T-helper 2 cell treated with Interferon-gamma antibody and Interleukin-4, amounts not matched to agents 5 μg/mL and 100 μg/mL, for 36 hours (primary cell): Measurements from ENCODE around the gene SAPCD2.

ENCODE experiments used
- DNase-seq: peaks from one replicate; pipeline ENCODE4 v3.0.0; 2021; ENCODE audit warnings: low spot score
- H3K27ac Mint-ChIP-seq: one replicate; pipeline ENCODE4 v1.8.0; 2021; ENCODE audit warnings: mild to moderate bottlenecking, mixed read lengths
- H3K27me3 Mint-ChIP-seq: one replicate; pipeline ENCODE4 v1.8.0; 2021; ENCODE audit warnings: low read depth, mixed read lengths
- H3K36me3 Mint-ChIP-seq: one replicate; pipeline ENCODE4 v1.8.0; 2021; ENCODE audit warnings: low read depth, mixed read lengths
- H3K4me1 Mint-ChIP-seq: one replicate; pipeline ENCODE4 v1.8.0; 2021; ENCODE audit warnings: low read depth, mixed read lengths
- H3K4me3 Mint-ChIP-seq: one replicate; pipeline ENCODE4 v1.8.0; 2022; ENCODE audit warnings: mild to moderate bottlenecking, moderate library complexity, mixed read lengths
- H3K9me3 Mint-ChIP-seq: one replicate; pipeline ENCODE4 v1.8.0; 2021; ENCODE audit warnings: mixed read lengths

SAPCD2 gene

GRCh38 chr9:137096785-137097546 lies 26.6 kb upstream of the SAPCD2 start:
- peak overlapping the region; percentile 82 for H3K4me3 Mint-ChIP-seq
- peaks cover 12% of the 10 kb centered on the region for H3K4me1 Mint-ChIP-seq
- H3K27ac Mint-ChIP-seq = peak overlapping the region; percentile 97
- no peaks in the 10 kb centered on the region for H3K9me3 Mint-ChIP-seq
- peaks cover 34% of the 10 kb centered on the region for H3K36me3 Mint-ChIP-seq
- H3K27me3 Mint-ChIP-seq = no peaks in the 10 kb centered on the region
- DNase-seq = no peak

GRCh38 chr9:137095664-137096517 lies 25.5 kb upstream of the SAPCD2 start:
- peak overlapping the region; percentile 82 for H3K4me3 Mint-ChIP-seq
- H3K4me1 Mint-ChIP-seq = peaks cover 12% of the 10 kb centered on the region
- peak overlapping the region; percentile 97 for H3K27ac Mint-ChIP-seq
- no peaks in the 10 kb centered on the region for H3K9me3 Mint-ChIP-seq
- peak; percentile 87 for DNase-seq
- peaks cover 34% of the 10 kb centered on the region for H3K36me3 Mint-ChIP-seq
- no peaks in the 10 kb centered on the region for H3K27me3 Mint-ChIP-seq

GRCh38 chr9:137089232-137089947 lies 19.0 kb upstream of the SAPCD2 start:
- no peak for DNase-seq
- Mint-ChIP-seq H3K9me3 (no peaks in the 10 kb centered on the region), H3K36me3 (peaks cover 20% of the 10 kb centered on the region), H3K4me3 (no peak overlapping the region), H3K27me3 (no peaks in the 10 kb centered on the region), H3K4me1 (peaks cover 26% of the 10 kb centered on the region), H3K27ac (peak overlapping the region; percentile 60)

GRCh38 chr9:137088121-137088520 lies 17.8 kb upstream of the SAPCD2 start:
- Mint-ChIP-seq H3K27ac (peak overlapping the region; percentile 94), H3K4me1 (peaks cover 25% of the 10 kb centered on the region), H3K36me3 (peaks cover 18% of the 10 kb centered on the region), H3K9me3 (no peaks in the 10 kb centered on the region), H3K4me3 (peak overlapping the region; percentile 91), H3K27me3 (no peaks in the 10 kb centered on the region)
- no peak for DNase-seq

GRCh38 chr9:137087409-137087925 lies 17.1 kb upstream of the SAPCD2 start:
- no peak for DNase-seq
- Mint-ChIP-seq H3K36me3 (peaks cover 14% of the 10 kb centered on the region), H3K27me3 (no peaks in the 10 kb centered on the region), H3K4me3 (peak overlapping the region; percentile 91), H3K9me3 (no peaks in the 10 kb centered on the region), H3K27ac (peak overlapping the region; percentile 94), H3K4me1 (peaks cover 25% of the 10 kb centered on the region)

GRCh38 chr9:137086531-137087408 lies 16.4 kb upstream of the SAPCD2 start, which contains the start of gene MAN1B1:
Gene MAN1B1, plus strand, starts transcription at chr9:137086985. Its CDS starts 15 bp downstream, at chr9:137087000.
- H3K27ac Mint-ChIP-seq = peak within 1 kb of the TSS; percentile 97
- DNase-seq = peak; percentile 100
- peaks cover 25% of the 10 kb centered on the region for H3K4me1 Mint-ChIP-seq
- H3K36me3 Mint-ChIP-seq = peaks cover 15% of the 10 kb centered on the region
- H3K9me3 Mint-ChIP-seq = no peaks in the 10 kb centered on the region
- H3K27me3 Mint-ChIP-seq = no peaks in the 10 kb centered on the region
- H3K4me3 Mint-ChIP-seq = peak within 1 kb of the TSS; percentile 91

GRCh38 chr9:137085920-137086530 lies 15.7 kb upstream of the SAPCD2 start:
- peaks cover 25% of the 10 kb centered on the region for H3K4me1 Mint-ChIP-seq
- no peaks in the 10 kb centered on the region for H3K9me3 Mint-ChIP-seq
- no peaks in the 10 kb centered on the region for H3K27me3 Mint-ChIP-seq
- peaks cover 19% of the 10 kb centered on the region for H3K36me3 Mint-ChIP-seq
- peak overlapping the region; percentile 97 for H3K27ac Mint-ChIP-seq
- DNase-seq = peak; percentile 47
- H3K4me3 Mint-ChIP-seq = peak overlapping the region; percentile 90

- Mint-ChIP-seq H3K4me3 (no peak overlapping the region), H3K36me3 (peaks cover 17% of the 10 kb centered on the region), H3K27ac (no peak overlapping the region), H3K9me3 (no peaks in the 10 kb centered on the region), H3K4me1 (peaks cover 25% of the 10 kb centered on the region), H3K27me3 (no peaks in the 10 kb centered on the region)
- DNase-seq = no peak
Measured at GRCh38 chr9:137084526-137084925, 14.2 kb upstream of the SAPCD2 start.

- Mint-ChIP-seq H3K27me3 (no peaks in the 10 kb centered on the region), H3K27ac (no peak overlapping the region), H3K9me3 (no peaks in the 10 kb centered on the region), H3K4me1 (peaks cover 19% of the 10 kb centered on the region), H3K4me3 (no peak overlapping the region), H3K36me3 (peaks cover 12% of the 10 kb centered on the region)
- no peak for DNase-seq
Measured at GRCh38 chr9:137083394-137084004, 13.1 kb upstream of the SAPCD2 start.

- Mint-ChIP-seq H3K27me3 (no peaks in the 10 kb centered on the region), H3K27ac (no peak overlapping the region), H3K4me3 (no peak overlapping the region), H3K9me3 (no peaks in the 10 kb centered on the region), H3K36me3 (peaks cover 9% of the 10 kb centered on the region), H3K4me1 (peaks cover 13% of the 10 kb centered on the region)
- DNase-seq = no peak
Measured at GRCh38 chr9:137082925-137083290, 12.6 kb upstream of the SAPCD2 start.

- Mint-ChIP-seq H3K9me3 (no peaks in the 10 kb centered on the region), H3K36me3 (peaks cover 9% of the 10 kb centered on the region), H3K27me3 (no peaks in the 10 kb centered on the region), H3K27ac (no peak overlapping the region), H3K4me3 (no peak overlapping the region), H3K4me1 (peaks cover 7% of the 10 kb centered on the region)
- no peak for DNase-seq
Measured at GRCh38 chr9:137082222-137082924, 12.0 kb upstream of the SAPCD2 start.
